Epithelial cell of proximal tubule (primary cell): ENCODE measurements around the gene LAMB4. TPM values are rescaled to one million over a fixed set of nuclear protein-coding genes. Genes with fewer than 3 reads are reported as not detected.

ENCODE experiments used
- DNase-seq: peaks from one replicate; pipeline ENCODE4 v3.0.0-alpha.2; 2011; ENCODE audit warnings: low read depth
- H3K4me3 ChIP-seq: 2 replicates; pipeline ENCODE4 v1.5.1; 2011; ENCODE audit warnings: low read depth, mild to moderate bottlenecking, low read length
- total RNA-seq: library from RNA; depleted of rRNA; stranded (reverse); fragments of >200 nt; gene quantifications from 2 replicates; pipeline ENCODE4 v1.2.3, GENCODE V29; 2015
- TF ChIP-seq, protein P1 (sequence below): conservative IDR thresholded peaks from 2 replicates; pipeline ENCODE4 v1.5.1; 2012; ENCODE audit warnings: low read depth, mild to moderate bottlenecking, low read length

LAMB4 gene
- total RNA-seq, 1 donor from 2014 or later, result 0.46 TPM

DNA sequence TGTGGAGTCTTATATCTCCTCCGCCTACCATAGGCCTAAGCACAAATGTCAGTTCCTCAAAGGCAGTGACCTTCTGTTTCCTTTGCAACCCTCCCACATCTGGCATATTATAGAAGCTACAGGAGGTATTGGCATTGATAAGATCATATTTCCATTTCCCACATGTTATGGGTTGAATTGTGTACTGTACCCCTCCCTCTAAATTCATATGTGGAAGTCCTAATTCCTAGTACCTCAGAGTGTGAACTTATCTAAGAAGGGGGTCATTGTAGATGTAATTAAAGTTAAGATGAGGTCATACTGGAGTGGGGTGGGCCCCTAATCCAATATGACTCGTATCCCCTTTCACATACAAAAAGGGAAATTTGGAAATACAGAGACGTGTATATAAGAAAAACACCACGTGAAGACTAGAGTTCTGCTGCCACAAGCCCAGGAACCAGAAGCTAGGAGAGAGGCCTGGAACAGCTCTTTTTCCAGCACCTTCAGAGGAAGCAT, 6.1 kb upstream of the LAMB4 start:
- DNase-seq, result no peak
- TF ChIP-seq, protein P1, sequence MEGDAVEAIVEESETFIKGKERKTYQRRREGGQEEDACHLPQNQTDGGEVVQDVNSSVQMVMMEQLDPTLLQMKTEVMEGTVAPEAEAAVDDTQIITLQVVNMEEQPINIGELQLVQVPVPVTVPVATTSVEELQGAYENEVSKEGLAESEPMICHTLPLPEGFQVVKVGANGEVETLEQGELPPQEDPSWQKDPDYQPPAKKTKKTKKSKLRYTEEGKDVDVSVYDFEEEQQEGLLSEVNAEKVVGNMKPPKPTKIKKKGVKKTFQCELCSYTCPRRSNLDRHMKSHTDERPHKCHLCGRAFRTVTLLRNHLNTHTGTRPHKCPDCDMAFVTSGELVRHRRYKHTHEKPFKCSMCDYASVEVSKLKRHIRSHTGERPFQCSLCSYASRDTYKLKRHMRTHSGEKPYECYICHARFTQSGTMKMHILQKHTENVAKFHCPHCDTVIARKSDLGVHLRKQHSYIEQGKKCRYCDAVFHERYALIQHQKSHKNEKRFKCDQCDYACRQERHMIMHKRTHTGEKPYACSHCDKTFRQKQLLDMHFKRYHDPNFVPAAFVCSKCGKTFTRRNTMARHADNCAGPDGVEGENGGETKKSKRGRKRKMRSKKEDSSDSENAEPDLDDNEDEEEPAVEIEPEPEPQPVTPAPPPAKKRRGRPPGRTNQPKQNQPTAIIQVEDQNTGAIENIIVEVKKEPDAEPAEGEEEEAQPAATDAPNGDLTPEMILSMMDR, result no peak
- H3K4me3 ChIP-seq, result no peak overlapping the region

DNA sequence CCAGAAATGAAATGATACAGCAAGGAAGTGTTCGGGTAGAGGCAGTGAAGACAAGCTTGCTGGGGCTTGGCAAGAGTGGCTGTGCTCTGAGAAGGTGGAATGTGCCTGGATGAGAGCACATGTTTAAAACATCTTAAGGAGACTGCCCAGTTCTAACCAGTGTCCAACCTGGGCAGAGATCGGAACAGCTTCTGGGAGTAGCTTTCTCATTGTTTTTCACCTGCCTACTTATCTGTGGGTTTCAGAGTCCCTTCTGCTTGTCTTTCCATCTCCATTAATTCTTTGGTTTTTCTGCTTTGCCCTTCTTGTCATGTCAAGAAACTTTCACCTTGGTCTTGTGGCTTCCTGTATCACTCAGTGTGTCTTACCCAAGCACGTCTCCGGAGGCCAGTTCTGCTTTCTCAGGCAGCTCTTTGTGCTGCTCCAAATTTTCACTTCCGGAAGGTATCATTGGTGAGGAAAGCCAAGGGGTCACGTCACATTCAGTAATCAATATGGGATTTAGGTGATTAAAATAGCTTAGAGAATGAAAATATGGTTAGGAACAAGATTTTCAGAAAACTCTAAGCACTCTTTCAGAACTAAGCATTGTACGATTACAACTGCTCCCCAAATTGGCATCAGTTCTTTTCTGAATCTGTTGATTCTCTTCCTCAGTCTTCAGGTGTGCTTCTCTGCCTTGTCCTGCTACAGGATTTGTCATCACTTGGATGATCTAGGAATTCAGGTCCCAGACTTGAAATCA, 5.5 kb upstream of the LAMB4 start:
- H3K4me3 ChIP-seq, result no peak overlapping the region
- TF ChIP-seq, protein P1, result no peak
- DNase-seq, result no peak

DNA sequence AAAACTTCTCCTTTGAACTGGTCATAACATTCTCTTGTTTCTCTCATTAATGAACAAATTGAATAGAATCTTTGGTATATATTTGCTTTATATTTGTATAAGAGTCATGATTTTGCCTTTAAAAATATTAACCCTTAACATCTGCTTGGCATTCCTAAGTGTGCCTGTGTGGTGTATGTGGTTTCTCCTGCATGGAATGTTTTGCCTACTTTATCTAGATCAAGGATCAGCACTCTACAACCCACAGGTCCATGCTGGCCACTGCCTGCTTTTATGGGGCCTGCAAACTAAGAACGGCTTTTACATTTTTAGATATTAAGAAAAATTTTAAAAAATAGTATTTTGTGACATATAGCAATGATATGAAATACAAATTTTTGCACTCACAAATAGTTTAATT, 4.3 kb upstream of the LAMB4 start:
- TF ChIP-seq, protein P1, result no peak
- H3K4me3 ChIP-seq, result no peak overlapping the region
- DNase-seq, result no peak

DNA sequence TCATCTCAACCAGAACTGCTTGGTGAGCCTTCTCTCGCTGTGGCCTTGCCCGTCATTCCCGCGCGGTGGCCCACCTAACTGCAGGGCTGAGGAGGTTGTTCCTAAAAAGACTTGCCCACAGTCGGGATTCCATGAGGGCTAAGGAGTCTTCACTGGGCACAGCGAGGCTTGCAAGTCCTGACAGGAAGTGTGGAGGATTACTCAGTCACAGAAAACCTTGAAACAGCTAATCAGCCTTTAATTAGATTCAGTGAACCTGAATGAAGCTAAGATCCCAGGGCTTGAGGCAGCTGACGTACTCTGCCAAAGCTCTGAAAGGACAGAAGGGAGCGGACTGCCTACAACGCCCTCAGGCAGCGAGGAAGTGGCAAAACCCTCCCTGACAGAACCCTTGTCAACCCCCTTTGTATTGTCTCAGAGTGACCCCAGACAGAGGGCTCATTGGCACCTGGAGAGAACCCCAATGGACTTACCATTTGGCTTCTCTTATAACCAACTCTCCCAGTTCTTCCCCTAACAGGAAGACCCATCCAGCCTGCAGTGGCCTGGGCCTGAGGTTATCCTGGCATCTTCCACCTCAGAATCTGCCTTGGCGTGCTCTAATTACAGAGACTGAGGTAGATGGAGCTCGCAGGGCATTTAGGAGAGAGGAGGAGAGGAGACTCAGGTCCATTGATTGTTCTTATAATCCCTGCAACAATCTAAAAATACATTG, 2.5 kb upstream of the LAMB4 start:
- no peak overlapping the region for H3K4me3 ChIP-seq
- DNase-seq, result peak; percentile 67
- TF ChIP-seq, protein P1, result no peak

DNA sequence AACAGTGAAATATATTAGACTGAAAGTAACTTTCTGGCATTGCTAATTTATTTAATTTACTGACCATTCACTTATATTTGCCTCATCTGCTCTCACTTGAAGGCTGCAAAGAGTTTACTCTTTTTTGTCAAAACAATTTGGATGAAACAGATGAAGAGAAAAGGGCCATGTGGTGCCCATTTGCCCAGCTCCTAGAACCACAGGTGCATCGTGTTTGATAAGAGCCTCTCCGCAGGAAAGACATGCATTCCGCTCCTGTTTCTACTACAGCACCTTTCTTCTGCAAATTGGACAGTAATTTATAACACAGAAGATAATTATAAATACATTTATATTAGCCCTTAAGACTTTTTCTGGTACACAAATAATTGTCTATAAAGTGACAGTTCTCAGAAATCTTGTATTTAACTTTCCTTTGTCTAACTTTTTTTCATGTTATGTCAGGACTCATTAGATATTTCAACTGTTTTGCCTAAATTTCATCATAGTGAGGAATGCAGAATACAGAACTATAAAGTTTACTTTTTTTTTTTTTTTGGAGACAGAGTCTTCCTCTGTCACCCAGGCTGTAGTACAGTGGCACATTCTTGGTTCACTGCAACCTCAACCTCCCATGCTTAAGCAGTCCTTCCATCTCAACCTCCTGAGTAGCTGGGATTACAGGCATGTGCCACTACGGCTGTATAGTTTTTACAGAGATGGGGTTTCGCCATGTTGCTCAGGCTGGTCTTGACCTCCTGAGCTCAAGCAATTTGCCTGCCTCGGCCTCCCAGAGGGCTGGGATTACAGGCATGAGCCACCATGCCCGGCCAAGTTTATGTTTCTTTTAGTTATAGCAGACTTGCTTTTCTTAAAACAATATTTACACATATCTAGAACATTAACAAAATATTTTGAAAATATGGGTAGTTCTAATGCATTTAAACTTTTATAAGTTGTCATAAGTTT, 869 bp downstream of the LAMB4 start:
- DNase-seq, result no peak
- TF ChIP-seq, protein P1, result no peak
- no peak overlapping the region for H3K4me3 ChIP-seq

DNA sequence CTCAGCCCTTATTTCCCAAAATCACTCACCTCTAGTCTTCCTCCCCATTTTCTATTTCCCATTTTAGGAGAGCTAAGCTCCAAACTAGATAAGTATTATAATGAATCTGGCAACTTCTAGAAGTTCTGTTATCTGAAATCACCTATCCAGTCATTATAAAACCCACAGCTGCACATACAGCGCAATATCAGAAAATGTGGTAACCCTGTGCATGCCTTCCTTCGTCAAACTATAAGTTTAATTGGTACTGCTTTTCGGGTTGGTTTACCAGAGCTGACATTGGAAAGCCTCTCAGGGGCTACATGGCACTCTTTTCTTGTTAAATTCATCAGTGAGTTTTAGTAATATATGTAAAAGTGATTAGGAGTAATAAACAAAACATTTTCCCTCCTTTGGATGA, 1.6 kb downstream of the LAMB4 start:
- DNase-seq, result no peak
- TF ChIP-seq, protein P1, result no peak
- no peak overlapping the region for H3K4me3 ChIP-seq
